C4-2B (cell line): ENCODE data around the gene COG7.
"Not testable (repeated sequence)": the region's sequence is repeated elsewhere in the genome, so short reads cannot be mapped to it uniquely, and the experiment has no call there.

Experiments
- CTCF ChIP-seq: fragments of 450-650 bp; conservative IDR thresholded peaks from 2 replicates; pipeline ENCODE4 v1.5.1; 2017; ENCODE audit warnings: mild to moderate bottlenecking
- ZFX ChIP-seq: fragments of 450-650 bp; IDR thresholded peaks from 2 replicates; pipeline ENCODE4 v1.6.1; 2017

GRCh38 chr16:23366341-23366740, 86.6 kb downstream of the COG7 start:
- TF ChIP-seq CTCF, ZFX: not testable (repeated sequence)
